ENCODE results near the gene ZNF860.

GRCh38 chr3:31996195-31996594 is 14.6 kb downstream of the ZNF860 start:
- TF ChIP-seq POLR2AphosphoS5 (IDR thresholded peaks at IDR 0.05; ENCODE audit: low read depth, low read length), result no peak
- TF ChIP-seq POLR2A (IDR thresholded peaks at IDR 0.05; ENCODE audit: low read depth, low read length), result no peak
- TF ChIP-seq TAF1 (IDR thresholded peaks at IDR 0.05; ENCODE audit: low read depth, low read length), result no peak
- no peak for TF ChIP-seq SPI1 (IDR thresholded peaks at IDR 0.05; ENCODE audit: low read depth, low read length)
- TF ChIP-seq POU2F2 (IDR thresholded peaks at IDR 0.05; ENCODE audit: low read depth, low read length), result no peak
- no peak for TF ChIP-seq PAX5 (IDR thresholded peaks at IDR 0.05; ENCODE audit: insufficient read depth, low read length, severe bottlenecking)

Measured in GM12891 (cell line).